ENCODE results near the gene DRD2.

The DRD2 gene

GRCh38 chr11:113444502-113445123 lies 30.6 kb downstream of the DRD2 start:
- DNase-seq (ENCODE audit: low read depth) = no peak

- DNase-seq (ENCODE audit: low read depth) = no peak
Observed at GRCh38 chr11:113440816-113441215, 34.4 kb downstream of the DRD2 start.

GRCh38 chr11:113436672-113437252 lies 38.4 kb downstream of the DRD2 start:
- no peak for DNase-seq (ENCODE audit: low read depth)

GRCh38 chr11:113435190-113435968 lies 39.8 kb downstream of the DRD2 start:
- no peak for DNase-seq (ENCODE audit: low read depth)

- DNase-seq (ENCODE audit: low read depth) = no peak
Observed at GRCh38 chr11:113431746-113432145, 43.5 kb downstream of the DRD2 start.

- DNase-seq (ENCODE audit: low read depth) = no peak
Observed at GRCh38 chr11:113426686-113427085, 48.5 kb downstream of the DRD2 start.

GRCh38 chr11:113420808-113421207 lies 54.4 kb downstream of the DRD2 start:
- DNase-seq (ENCODE audit: low read depth) = no peak

GRCh38 chr11:113419454-113420003 lies 55.7 kb downstream of the DRD2 start:
- DNase-seq (ENCODE audit: low read depth) = no peak

GRCh38 chr11:113417428-113417827 lies 57.8 kb downstream of the DRD2 start:
- no peak for DNase-seq (ENCODE audit: low read depth)

- no peak for DNase-seq (ENCODE audit: low read depth)
Observed at GRCh38 chr11:113415343-113415742, 59.9 kb downstream of the DRD2 start.

- no peak for DNase-seq (ENCODE audit: low read depth)
Observed at GRCh38 chr11:113412675-113413074, 62.5 kb downstream of the DRD2 start.

- no peak for DNase-seq (ENCODE audit: low read depth)
Observed at GRCh38 chr11:113411536-113411935, 63.7 kb downstream of the DRD2 start.

GRCh38 chr11:113410414-113411135 lies 64.6 kb downstream of the DRD2 start:
- DNase-seq (ENCODE audit: low read depth) = no peak

GRCh38 chr11:113409526-113409925 lies 65.7 kb downstream of the DRD2 start:
- DNase-seq (ENCODE audit: low read depth) = no peak

GRCh38 chr11:113408887-113409286 lies 66.3 kb downstream of the DRD2 start:
- DNase-seq (ENCODE audit: low read depth) = no peak

GRCh38 chr11:113408206-113408605 lies 67.0 kb downstream of the DRD2 start:
- DNase-seq (ENCODE audit: low read depth) = no peak

GRCh38 chr11:113407163-113407562 lies 68.0 kb downstream of the DRD2 start:
- DNase-seq (ENCODE audit: low read depth) = no peak

GRCh38 chr11:113405724-113406478 lies 69.3 kb downstream of the DRD2 start:
- DNase-seq (ENCODE audit: low read depth) = no peak

GRCh38 chr11:113404859-113405430 lies 70.3 kb downstream of the DRD2 start:
- DNase-seq (ENCODE audit: low read depth) = no peak

GRCh38 chr11:113401718-113402117 lies 73.5 kb downstream of the DRD2 start:
- no peak for DNase-seq (ENCODE audit: low read depth)

GRCh38 chr11:113400631-113401230 lies 74.5 kb downstream of the DRD2 start:
- DNase-seq (ENCODE audit: low read depth) = no peak
